Stimulated activated CD8-positive, alpha-beta memory T cell treated with anti-CD3 and anti-CD28 coated beads, Interleukin-4, amount 100 ng/mL, for 4 hours (primary cell): ENCODE measurements around the gene XXYLT1.
"Not testable (repeated sequence)": the region's sequence is repeated elsewhere in the genome, so short reads cannot be mapped to it uniquely, and the experiment has no call there.

Experiments used
- DNase-seq, 2 donors: peaks; one replicate each; pipeline ENCODE4 v3.0.0-alpha.2; 2020; ENCODE audit warnings: low read depth in 2 of 2, low spot score in 1 of 2

Gene XXYLT1

GRCh38 chr3:195050296-195050695 lies 220.7 kb downstream of the XXYLT1 start:
- not testable (repeated sequence) for DNase-seq

DNA sequence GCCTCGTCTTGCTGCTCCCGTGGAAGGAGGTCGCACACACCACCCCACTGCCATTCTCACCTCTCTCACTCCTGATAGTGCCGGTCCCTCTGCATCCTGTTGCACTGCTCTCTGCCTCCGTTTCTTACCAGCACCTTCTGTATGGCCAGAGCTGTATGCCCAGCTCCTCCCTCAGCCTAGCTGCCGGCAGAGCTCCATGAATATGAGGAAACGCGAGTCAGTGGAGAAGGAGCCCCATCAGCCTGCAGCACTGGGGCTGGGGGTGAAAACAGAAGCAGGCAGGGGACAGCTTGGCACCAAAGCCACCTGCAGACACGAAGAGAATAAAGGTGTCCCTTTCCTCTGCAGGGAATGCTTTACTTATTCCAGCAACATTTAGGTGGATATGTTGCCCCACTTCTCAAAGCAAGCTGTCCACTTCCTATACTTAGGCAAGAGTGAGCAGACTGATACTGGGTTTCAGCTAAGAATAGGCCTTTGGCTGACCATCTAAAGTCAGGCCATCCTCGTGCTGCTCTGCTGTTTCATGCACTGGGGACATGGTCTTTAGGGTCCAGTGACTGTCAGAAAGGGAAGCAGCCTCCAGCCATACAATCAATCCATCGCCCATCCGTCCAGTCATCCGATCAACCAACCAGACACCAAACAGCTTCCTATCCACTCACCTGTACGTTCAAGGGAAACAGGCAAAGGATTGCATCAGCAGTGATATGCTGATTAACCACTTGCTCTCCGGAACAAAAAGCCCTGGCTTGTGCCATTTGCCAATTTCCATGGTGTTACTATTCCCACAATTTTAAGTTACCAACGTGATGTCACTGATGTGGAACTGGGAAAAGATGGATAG lies 222.7 kb downstream of the XXYLT1 start:
- DNase-seq: no peak

- no peak for DNase-seq
These were observed 223.4 kb downstream of the XXYLT1 start for GRCh38 chr3:195047536-195047935.

GRCh38 chr3:195046441-195046840 lies 224.5 kb downstream of the XXYLT1 start:
- no peak for DNase-seq

- DNase-seq: no peak
These were observed 225.3 kb downstream of the XXYLT1 start for GRCh38 chr3:195045481-195046210.

DNA sequence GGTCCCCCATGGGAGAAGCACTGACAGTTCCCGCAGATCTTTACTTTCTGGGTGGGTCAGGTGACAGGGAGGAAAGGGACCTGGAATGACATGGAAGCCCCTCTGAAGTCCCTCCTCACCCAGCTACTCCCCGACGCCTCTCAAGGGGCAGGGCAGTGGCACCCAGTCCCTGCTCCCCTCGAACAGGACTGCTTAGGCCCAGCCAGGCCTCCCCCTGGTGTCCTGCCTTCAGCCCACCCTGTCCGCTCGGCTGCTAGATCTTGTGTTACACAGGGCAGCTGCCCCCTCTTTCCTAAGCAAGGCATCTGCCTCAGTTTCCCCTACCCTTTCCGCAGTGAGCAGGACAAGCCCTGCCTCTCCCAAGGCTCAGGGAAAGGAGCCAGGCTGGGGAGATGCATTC lies 226.5 kb downstream of the XXYLT1 start:
- no peak for DNase-seq

GRCh38 chr3:195043607-195044339 lies 227.2 kb downstream of the XXYLT1 start:
- no peak for DNase-seq

DNA sequence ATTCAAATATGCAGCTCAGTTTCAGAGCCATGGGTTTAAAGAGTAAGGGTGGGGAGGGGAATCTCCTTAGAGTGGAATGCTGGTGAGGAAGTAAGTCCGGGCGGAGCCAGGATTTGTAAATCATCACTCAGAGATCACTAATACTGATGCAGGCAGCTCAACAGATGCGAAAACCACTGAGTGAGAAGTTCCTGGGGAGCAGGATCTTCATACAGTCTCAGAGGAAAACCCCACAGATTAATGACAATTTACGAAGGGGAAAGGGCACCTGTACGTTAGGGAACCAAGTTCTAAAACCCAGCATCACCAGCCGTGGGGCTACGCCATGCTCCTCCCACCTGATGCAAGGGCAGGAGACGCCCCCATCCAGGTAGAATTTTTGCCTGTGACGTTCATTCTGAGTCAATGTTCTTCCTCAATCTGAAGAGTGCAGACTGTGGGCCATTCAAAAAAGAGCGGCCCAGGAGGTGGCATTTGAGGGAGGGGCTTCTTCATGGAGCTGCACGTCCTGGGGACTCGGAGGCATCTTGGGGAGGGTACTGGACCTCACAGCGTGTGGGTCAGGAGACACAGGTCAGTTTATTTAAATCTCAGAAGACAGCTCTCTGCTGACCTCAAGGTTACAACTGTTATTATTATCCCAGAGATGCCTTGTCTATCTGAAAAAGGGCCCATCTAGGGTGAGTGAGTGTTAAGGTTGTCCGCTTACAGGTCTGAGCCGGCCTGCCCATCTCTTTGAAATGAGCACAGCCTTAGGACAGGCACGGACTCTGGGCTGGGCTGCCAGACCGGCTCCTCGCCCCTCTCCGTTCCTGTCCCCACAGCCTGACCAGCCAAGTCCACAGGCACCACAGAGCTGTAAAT lies 228.0 kb downstream of the XXYLT1 start:
- DNase-seq: no peak

- no peak for DNase-seq
These were observed 228.9 kb downstream of the XXYLT1 start for GRCh38 chr3:195041871-195042742.

DNA sequence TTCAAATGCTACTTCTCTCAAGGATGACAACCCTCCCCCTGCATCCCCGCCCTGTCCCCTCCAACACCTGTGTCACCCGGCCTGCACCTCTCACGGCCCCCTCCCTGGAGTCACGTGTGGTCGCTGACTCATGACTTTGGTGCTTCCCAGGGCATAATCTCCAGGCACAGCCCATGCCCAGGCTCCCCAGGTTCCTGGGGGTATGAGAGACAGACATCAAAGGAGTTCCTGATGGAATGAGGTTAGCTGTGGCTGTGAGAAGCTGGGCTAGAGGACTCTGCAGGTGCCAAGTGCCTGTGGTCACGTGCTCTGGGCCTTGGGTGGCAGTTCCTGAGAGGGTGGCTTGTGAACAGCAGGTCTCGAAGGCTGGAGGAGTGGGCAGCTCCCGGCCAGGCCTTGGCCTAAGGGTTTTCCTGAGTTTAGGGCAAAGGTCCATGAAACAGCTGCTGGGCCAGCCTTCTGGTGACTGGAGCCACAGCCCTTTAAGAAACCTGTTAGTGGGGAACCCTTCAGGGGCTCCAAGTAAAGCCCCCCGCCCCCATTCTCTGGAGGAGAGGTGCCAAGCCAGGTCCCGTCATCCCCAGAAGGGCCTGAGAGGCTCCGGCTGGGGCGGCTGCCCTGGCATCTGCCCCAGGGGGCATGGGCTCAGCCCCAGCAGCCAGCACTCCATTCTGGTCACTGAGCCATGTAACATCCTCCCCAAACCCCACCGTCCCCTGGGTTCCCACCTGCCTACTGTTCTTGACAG lies 230.0 kb downstream of the XXYLT1 start:
- DNase-seq: no peak

- no peak for DNase-seq
These were observed 230.9 kb downstream of the XXYLT1 start for GRCh38 chr3:195040094-195040493.

DNA sequence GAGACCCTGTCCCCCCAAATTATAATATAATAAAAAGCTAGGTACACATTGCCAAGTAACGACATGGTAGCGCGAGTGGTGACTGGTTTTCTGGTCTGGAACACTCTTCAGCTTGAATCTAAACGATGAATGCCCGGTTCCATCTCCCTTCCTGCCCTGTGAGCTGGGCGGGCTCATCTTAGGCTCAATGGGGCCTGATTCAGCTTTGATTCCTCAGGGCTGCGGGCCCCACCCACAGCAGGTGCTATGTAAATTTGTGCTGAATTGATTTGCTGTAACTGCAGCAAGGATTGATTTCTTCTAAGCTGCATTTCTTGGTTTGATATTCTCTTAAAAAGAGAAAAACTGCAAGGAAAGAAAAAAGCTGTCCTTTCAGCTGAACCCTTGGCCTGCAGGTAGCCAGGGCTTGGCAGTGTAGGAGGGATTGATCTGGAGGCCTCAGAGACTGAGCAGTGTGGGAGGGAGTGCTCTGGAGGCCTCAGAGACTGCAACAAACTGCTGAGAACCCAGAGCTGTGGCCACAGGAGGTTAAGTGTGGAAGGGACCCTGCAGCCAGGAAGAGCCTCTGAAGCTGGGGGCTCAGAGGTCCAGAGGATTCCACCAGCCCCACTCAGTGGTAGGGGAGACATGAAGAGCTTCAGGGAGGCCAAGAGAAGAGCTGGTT lies 231.6 kb downstream of the XXYLT1 start:
- no peak for DNase-seq

DNA sequence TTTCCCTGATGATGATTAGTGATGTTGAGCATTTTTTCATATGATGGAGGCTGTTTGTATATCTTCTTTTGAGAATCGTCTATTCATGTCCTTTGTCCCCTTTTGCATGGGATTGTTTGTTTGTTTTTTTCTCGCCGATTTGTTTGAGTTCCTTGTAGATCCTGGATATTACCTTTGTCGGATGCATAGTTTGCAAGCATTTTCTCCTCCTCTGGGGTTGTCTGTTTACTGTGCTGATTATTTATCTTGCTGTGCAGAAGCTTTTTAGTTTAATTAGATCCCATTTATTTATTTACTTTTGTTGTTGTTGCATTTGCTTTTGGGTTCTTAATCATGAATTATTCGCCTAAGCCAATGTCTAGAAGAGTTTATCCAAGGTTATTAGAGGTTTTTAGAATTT lies 232.8 kb downstream of the XXYLT1 start:
- no peak for DNase-seq

DNA sequence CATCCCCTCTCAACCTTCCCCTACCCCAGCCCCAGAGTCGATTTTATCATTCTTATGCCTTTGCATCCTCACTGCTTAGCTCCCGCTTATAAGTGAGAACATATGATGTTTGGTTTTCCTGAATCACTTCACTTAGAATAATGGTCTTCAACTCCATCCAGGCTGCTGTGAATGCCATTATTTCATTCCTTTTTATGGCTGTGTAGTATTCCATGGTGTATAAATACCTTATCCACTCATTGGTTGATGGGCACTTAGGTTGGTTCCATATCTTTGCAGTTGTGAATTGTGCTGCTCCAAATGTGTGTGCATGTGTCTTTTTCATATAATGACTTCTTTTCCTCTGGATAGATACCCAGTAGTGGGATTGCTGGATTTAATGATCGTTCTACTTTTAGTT lies 233.4 kb downstream of the XXYLT1 start:
- not testable (repeated sequence) for DNase-seq

GRCh38 chr3:195036974-195037373 lies 234.0 kb downstream of the XXYLT1 start:
- DNase-seq: no peak

DNA sequence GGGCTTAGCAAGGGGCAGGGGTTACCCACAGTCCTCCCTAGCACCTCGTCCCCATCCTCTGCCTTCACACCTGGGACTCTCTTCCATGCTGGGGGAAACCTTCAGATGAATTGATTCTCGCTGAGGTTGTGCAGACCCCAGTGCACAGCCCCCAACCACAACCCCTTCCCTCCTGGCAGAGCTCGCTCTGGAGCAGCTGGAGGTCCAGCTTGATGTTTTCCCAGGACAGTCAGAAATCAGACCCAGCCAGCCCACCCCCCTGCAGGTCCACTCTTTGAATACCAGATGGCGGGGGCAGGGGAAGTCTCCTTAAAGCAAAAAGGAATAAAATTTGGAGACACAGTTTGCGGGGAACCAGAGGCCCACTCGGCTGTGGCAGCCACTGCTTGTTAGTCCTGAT lies 234.4 kb downstream of the XXYLT1 start:
- DNase-seq: no peak

- no peak for DNase-seq
These were observed 234.8 kb downstream of the XXYLT1 start for GRCh38 chr3:195036203-195036505.

- no peak for DNase-seq
These were observed 235.4 kb downstream of the XXYLT1 start for GRCh38 chr3:195035345-195036202.
